MM.1S (cell line): ENCODE measurements around the gene FBXO34.

Experiments
- CTCF ChIP-seq: fragments of 300-600 bp; sonication (generic); IDR thresholded peaks from 2 replicates; pipeline ENCODE4 v1.5.1; 2016; ENCODE audit warnings: antibody characterized with exemption, low read length, mixed read lengths
- EZH2 ChIP-seq: fragments of 300-600 bp; sonication (generic); optimal IDR thresholded peaks from 2 replicates; pipeline ENCODE3; 2017; ENCODE audit warnings: low read depth, mild to moderate bottlenecking, antibody characterized with exemption, low read length, mixed read lengths
- EZH2phosphoT487 ChIP-seq: fragments of 300-600 bp; sonication (generic); IDR thresholded peaks from 2 replicates; pipeline ENCODE4 v1.6.1; 2018; ENCODE audit warnings: antibody characterized with exemption, low read length

- TF ChIP-seq CTCF (no peak), EZH2 (no peak), EZH2phosphoT487 (no peak)
These were observed 16.6 kb upstream of the FBXO34 start for GRCh38 chr14:55254581-55254980.
